COLO668 (cell line): Measurements from ENCODE around the gene FBP2.
"Not testable (repeated sequence)": the region's sequence is repeated elsewhere in the genome, so short reads cannot be mapped to it uniquely, and the experiment has no call there.

Experiments
- DNase-seq: peaks from one replicate; lab custom pipeline; 2025; ENCODE audit not compliant: unreplicated experiment; lab: John Stamatoyannopoulos, UW

The FBP2 gene

GRCh38 chr9:94564279-94564678 is 29.3 kb downstream of the FBP2 start:
- not testable (repeated sequence) for DNase-seq

DNA sequence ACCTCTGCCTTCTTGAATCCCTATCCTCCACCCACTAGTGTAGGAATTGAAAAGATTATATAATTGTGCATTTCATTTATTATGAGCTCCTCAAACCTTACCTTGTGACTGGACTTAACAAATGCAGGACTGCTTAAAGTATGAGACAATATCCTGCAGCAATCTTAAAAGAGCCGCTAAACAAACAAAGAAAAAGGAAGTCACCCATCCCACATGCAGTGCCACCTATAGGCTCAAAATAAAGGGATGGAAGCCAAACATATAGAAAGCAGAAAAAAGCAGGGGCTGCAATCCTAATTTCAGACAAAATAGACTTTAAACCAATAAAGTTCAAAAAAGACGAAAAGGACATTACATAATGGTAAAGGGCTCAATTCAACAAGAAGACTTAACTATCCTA is 30.1 kb downstream of the FBP2 start:
- DNase-seq, result no peak

DNA sequence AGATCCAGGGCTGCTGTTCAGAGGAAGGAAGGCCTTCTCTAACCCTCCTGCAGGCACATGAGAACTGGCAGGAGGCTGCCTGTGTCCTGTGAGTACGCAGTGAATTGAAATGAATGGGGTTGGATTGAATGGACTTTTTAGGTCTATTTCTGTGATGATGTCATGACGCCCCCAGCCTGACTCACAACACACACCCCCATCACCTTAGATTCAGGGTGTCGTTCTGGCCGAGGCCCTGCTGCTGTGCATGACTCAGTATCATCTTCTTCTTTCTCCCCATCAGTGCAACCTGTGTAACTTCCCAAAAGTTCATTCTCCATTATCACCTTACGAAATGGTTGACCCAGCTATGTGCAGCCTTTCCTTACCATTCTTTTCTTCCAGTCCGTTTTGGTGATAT is 33.4 kb downstream of the FBP2 start:
- DNase-seq, result no peak

- DNase-seq, result no peak
Observed at GRCh38 chr9:94557376-94557775, 36.2 kb downstream of the FBP2 start.

DNA sequence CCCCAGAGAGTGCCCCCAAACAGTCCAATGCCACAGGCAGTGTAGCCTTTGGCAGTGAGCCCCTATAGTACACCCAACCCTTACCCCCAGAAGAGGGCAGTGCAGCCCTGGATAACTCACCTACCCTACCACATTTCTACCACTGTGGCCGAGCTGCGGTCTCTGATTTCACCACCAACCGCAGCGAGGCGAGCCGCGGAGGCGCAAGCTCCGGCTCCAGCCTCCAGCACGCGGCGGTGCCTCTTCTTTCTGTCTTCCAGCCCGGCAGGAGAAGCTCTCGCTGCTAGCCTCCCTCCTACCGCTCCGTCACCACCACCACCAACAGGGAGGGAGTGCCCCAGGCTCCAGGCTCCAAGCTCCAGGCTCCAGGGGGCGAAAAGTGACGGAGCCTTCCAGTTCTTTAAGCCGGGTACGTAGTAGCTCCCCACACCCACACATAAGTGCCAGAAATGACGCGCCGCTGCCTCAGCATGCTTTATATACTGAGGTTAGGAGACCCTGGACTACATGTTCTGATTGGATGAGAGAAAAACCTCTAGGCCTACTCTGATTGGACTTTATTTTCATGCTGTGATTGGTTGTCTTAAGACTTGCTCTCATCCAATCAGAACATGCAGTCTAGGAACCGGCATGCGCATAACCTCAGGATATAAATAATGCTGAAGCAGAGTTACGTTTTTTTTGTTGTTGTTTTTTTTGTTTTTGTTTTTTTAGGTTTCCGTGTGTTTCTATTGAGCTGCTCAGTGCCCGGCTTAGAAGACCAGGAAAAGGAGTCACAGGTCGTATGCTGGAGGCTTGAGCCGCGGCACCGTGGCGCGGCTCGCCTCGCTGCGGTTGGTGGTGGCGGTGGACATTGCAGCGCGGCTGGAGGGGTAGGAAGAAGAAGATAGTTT is 38.9 kb downstream of the FBP2 start, which contains the start of gene PCAT7:
PCAT7 (plus strand) TSS at position 645 of the 893 bp plus-strand sequence.
- DNase-seq, result peak; percentile 83

DNA sequence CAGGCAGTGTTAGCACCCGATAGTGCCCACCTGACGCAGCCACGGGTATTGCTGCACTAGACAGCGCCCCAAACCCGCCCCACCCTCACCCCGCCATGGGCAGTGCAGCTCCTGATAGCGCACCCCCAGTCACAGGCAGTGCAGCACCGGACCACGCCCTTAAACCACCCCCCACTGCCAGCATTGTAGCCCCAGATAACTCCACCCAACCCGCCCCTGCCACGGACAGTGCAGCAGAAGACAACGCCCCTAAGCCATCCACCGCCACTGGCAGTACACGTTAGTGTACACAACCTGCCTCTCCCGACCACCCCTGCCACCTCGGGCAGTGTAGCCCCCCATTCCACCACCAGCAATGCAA is 39.6 kb downstream of the FBP2 start:
- DNase-seq, result no peak

DNA sequence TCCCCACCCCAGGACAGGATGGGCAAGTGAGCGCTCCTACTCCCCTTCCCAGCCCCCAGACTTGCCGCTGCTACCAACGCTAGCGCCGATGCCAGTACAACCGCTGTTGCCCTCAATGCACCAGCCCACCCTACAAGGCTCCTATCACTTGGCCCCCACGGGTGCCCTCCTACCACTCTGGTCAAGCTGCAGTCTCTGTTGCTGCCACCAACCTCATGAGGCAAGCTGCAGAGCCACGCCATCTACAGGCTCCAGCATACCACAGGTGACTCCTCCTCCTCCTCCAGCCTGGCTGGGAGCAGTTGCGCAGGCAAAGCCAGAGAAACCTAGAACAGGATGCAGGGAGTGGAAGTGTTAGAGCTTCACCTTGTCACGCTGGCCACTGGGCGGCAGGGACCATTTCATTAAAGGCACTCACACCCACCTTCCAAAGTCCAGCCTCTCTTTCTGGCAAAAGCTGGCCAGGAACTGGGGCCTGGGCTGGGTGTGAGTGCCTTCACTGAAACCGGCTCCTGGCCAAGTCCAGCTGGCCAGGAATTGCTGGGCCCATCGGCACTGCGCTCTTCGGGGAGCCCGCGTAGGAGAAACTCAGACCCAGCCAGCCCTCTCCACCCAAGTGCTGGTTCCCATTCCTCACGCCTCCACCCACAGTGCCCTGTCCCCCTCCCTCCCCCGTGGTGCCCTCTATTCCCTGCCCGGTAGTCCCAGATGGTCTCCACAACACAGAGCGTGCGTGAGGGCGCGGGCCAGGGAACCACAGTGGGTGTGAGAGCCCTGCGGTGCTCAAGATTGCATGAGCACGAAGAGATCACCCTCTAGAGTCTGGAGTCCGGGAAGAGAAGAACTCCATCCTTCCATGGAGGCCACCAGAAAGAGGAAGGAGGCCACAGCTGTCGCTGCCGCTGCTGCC is 40.3 kb downstream of the FBP2 start:
- no peak for DNase-seq

GRCh38 chr9:94545940-94546339 is 47.7 kb downstream of the FBP2 start:
- no peak for DNase-seq

DNA sequence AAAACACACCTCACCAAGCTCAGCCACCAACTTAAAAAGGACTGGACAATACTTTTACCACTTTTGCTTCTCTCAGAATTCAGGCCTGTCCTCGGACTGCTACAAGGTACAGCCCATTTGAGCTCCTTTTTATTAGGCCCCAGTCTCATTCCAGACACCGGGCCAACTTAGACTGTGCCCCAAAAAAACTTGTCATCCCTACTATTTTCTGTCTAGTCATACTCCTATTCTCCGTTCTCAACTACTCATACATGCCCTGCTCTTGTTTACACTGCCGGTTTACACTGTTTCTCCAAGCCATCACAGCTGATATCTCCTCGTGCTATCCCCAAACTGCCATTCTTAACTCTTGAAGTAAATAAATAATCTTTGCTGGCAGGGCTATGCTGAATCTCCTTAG is 49.3 kb downstream of the FBP2 start:
- not testable (repeated sequence) for DNase-seq

DNA sequence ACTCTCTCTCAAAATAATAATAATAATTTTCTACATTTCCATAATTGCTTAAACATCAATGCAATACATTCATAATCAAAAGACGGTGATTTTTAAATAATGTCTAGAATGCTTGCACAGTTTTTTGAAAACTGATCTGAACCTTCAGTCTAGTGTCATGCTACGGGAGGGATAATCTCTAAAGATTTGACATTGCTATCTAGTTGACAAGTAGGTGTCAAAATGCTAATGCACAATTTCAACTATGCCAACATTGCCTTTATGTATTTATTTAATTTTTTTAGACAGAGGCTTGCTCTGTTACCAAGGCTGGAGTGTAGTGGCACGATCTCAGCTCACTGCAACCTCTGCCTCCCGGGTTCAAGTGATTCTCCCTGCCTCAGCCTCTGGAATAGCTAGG is 54.7 kb downstream of the FBP2 start:
- DNase-seq, result no peak

GRCh38 chr9:94534901-94535300 is 58.7 kb downstream of the FBP2 start:
- no peak for DNase-seq

- DNase-seq, result no peak
Observed at GRCh38 chr9:94533601-94534000, 60.0 kb downstream of the FBP2 start.

GRCh38 chr9:94533155-94533554 is 60.5 kb downstream of the FBP2 start:
- DNase-seq, result no peak

GRCh38 chr9:94528886-94529285 is 64.7 kb downstream of the FBP2 start:
- no peak for DNase-seq

DNA sequence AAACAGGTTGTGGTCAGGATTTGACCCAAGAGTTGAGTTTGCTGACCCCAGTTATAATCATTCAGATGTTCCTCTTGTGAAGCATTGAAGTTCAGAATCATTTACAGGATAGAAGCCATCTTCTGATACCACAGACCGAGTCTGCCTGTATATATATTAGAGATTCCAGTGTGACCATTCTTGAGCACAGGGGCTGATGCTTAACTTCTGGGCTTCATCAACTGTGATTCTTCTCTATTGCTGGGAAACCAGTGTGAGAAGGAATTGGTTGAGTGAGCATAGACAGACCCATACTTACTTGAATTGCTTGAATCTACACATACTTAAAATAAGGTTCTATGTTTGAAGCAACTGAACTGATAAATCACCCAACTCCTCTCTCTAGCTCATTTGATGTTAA is 66.7 kb downstream of the FBP2 start:
- DNase-seq, result no peak

GRCh38 chr9:94526271-94526670 is 67.4 kb downstream of the FBP2 start:
- DNase-seq, result no peak

GRCh38 chr9:94525396-94526035 is 68.1 kb downstream of the FBP2 start:
- no peak for DNase-seq

DNA sequence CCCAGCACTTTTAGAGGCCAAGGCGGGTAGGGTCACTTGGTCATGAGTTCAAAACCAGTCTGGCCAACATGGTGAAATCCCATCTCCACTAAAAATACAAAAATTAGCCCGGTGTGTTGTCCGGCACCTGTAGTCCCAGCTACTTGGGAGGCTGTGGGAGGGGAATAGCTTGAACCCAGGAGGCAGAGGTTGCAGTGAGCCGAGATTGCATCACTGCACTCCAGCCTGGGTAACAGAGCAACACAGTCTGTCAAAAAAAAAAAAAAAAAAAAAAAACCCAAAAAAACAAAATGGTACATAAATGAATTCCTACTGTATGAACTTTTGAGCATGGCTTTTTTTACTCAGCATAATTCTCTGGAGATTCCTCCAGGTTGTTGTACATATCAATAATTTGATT is 76.4 kb downstream of the FBP2 start:
- no peak for DNase-seq

GRCh38 chr9:94514722-94515121 is 78.9 kb downstream of the FBP2 start:
- no peak for DNase-seq

- no peak for DNase-seq
Observed at GRCh38 chr9:94511955-94512265, 81.7 kb downstream of the FBP2 start.

- DNase-seq, result no peak
Observed at GRCh38 chr9:94511134-94511954, 82.3 kb downstream of the FBP2 start.
